IMR-90 (cell line): ENCODE measurements around the gene HSPH1. TPM values are rescaled to one million over a fixed set of nuclear protein-coding genes. Genes with fewer than 3 reads are reported as not detected.

Experiments used
- ATAC-seq: fragments of 200-7000 bp; cut with Tn5 transposase; 2 replicates; pipeline ENCODE4 v1.9.1; 2020; ENCODE audit warnings: low read depth, mild to moderate bottlenecking, moderate library complexity
- BruUV-seq: library from RNA; stranded (reverse); fragments of 400-500 nt; replicated peaks from 2 replicates; lab custom pipeline; 2021; lab: Mats Ljungman, UMichigan
- CTCF ChIA-PET: fragments of 300-600 bp; formaldehyde crosslinking; extraction: SDS; loops from one replicate; lab custom pipeline; 2021; ENCODE audit warnings: antibody characterized with exemption; lab: Yijun Ruan, JAX
- POLR2A ChIA-PET: fragments of 300-600 bp; sonication (Branson Sonifier 250); formaldehyde crosslinking; loops from one replicate; lab custom pipeline; 2022; ENCODE audit warnings: antibody characterized with exemption; ENCODE audit not compliant: unreplicated experiment; lab: Charles Lee
- DNase-seq: peaks from one replicate; pipeline ENCODE4 v3.0.0; 2013
- H2AFZ ChIP-seq: replicated peaks from 2 replicates; pipeline ENCODE3; 2013; ENCODE audit warnings: low read length, mild to moderate bottlenecking; ENCODE audit not compliant: poor library complexity
- H2AK5ac ChIP-seq: 2 replicates; pipeline ENCODE4 v1.6.1; 2013; ENCODE audit warnings: low read depth, low read length, inconsistent platforms
- H2AK9ac ChIP-seq: replicated peaks from 2 replicates; pipeline ENCODE3; 2013; ENCODE audit warnings: mild to moderate bottlenecking, low read depth, low read length, moderate library complexity; ENCODE audit not compliant: poor library complexity
- H2BK120ac ChIP-seq: 2 replicates; pipeline ENCODE4 v1.6.1; 2013; ENCODE audit warnings: low read depth, low read length, inconsistent platforms
- H2BK15ac ChIP-seq: 3 replicates; pipeline ENCODE4 v1.6.1; 2013; ENCODE audit warnings: low read depth, low read length, inconsistent platforms
- H2BK20ac ChIP-seq: 2 replicates; pipeline ENCODE4 v1.6.1; 2013; ENCODE audit warnings: low read depth, mild to moderate bottlenecking, inconsistent platforms, low read length, moderate library complexity
- H2BK5ac ChIP-seq: 2 replicates; pipeline ENCODE4 v1.6.1; 2013; ENCODE audit warnings: mild to moderate bottlenecking, low read depth, low read length, inconsistent platforms; ENCODE audit not compliant: poor library complexity, severe bottlenecking
- H3K14ac ChIP-seq: replicated peaks from 2 replicates; pipeline ENCODE4 v1.6.1; 2013; ENCODE audit warnings: low read depth, low read length, inconsistent platforms
- H3K18ac ChIP-seq: 2 replicates; pipeline ENCODE4 v1.6.1; 2013; ENCODE audit warnings: low read depth, low read length, control low read depth
- H3K23ac ChIP-seq: 2 replicates; pipeline ENCODE4 v1.6.1; 2013; ENCODE audit warnings: low read depth, low read length, inconsistent platforms
- H3K27ac ChIP-seq: 2 replicates; pipeline ENCODE4 v1.5.1; 2013; ENCODE audit warnings: mild to moderate bottlenecking, control low read depth, low read length; ENCODE audit not compliant: insufficient read depth
- H3K27me3 ChIP-seq: 2 replicates; pipeline ENCODE4 v1.6.1; 2013; ENCODE audit warnings: low read length; ENCODE audit not compliant: control insufficient read depth, insufficient read depth
- H3K36me3 ChIP-seq: 2 replicates; pipeline ENCODE4 v1.6.1; 2013; ENCODE audit warnings: low read length, mixed read lengths; ENCODE audit not compliant: control insufficient read depth, insufficient read depth
- H3K4ac ChIP-seq: 2 replicates; pipeline ENCODE4 v1.6.1; 2013; ENCODE audit warnings: low read depth, low read length, inconsistent platforms
- H3K4me1 ChIP-seq: 2 replicates; pipeline ENCODE4 v1.6.1; 2013; ENCODE audit warnings: low read length, mixed read lengths; ENCODE audit not compliant: control insufficient read depth, insufficient read depth
- H3K4me2 ChIP-seq: 2 replicates; pipeline ENCODE4 v1.6.1; 2013; ENCODE audit warnings: low read depth, mild to moderate bottlenecking, control low read depth, low read length, moderate library complexity
- H3K4me3 ChIP-seq: 2 replicates; pipeline ENCODE4 v1.5.1; 2013; ENCODE audit warnings: low read depth, mild to moderate bottlenecking, control low read depth, low read length, moderate library complexity; ENCODE audit not compliant: insufficient read depth
- H3K56ac ChIP-seq: 2 replicates; pipeline ENCODE4 v1.6.1; 2013; ENCODE audit warnings: low read length, inconsistent platforms; ENCODE audit not compliant: insufficient read depth; ENCODE audit errors: extremely low read depth
- H3K79me1 ChIP-seq, 2 experiments: 2 replicates each; pipeline ENCODE4 v1.6.1; 2013; ENCODE audit warnings: low read length in 2 of 2, inconsistent platforms in 1 of 2, low read depth in 1 of 2
- H3K9ac ChIP-seq: 2 replicates; pipeline ENCODE4 v1.6.1; 2013; ENCODE audit warnings: low read depth, low read length, control low read depth
- H3K9me1 ChIP-seq: 2 replicates; pipeline ENCODE4 v1.6.1; 2013; ENCODE audit warnings: low read length, inconsistent platforms; ENCODE audit not compliant: insufficient read depth
- H3K9me3 ChIP-seq: 2 replicates; pipeline ENCODE4 v1.6.1; 2013; ENCODE audit warnings: low read length; ENCODE audit not compliant: control insufficient read depth, insufficient read depth
- H4K20me1 ChIP-seq: 2 replicates; pipeline ENCODE4 v1.6.1; 2013; ENCODE audit warnings: low read length, inconsistent platforms; ENCODE audit not compliant: insufficient read depth
- H4K5ac ChIP-seq: 2 replicates; pipeline ENCODE4 v1.6.1; 2013; ENCODE audit warnings: mild to moderate bottlenecking, low read depth, low read length, control low read depth
- H4K8ac ChIP-seq, 2 experiments: 2 replicates each; pipeline ENCODE4 v1.6.1; 2013; ENCODE audit warnings: low read depth in 2 of 2, low read length in 2 of 2, control low read depth in 1 of 2, inconsistent platforms in 1 of 2
- H4K91ac ChIP-seq: 2 replicates; pipeline ENCODE4 v1.6.1; 2013; ENCODE audit warnings: low read depth, low read length, inconsistent platforms; ENCODE audit not compliant: insufficient read depth
- WGBS, 2 experiments: methylation state at CpG; one replicate each; pipeline versions ENCODE4 v1.1.5 to v1.1.7; 2013; ENCODE audit warnings: missing lambda C conversion rate in 2 of 2; ENCODE audit not compliant: insufficient read length in 1 of 2; ENCODE audit errors: extremely low coverage in 2 of 2; 5-methylcytosine and 5-hydroxymethylcytosine counted together
- dilution Hi-C: fragments of 300-500 bp; cut with HindIII; formaldehyde crosslinking; loops from one replicate; pipeline ENCODE4 v1.14.3; 2018; ENCODE audit warnings: low sequenced_read_pairs; ENCODE audit not compliant: unreplicated experiment
- in situ Hi-C: fragments of 300-500 bp; cut with MboI; formaldehyde crosslinking; loops from 3 replicates; pipeline ENCODE4 v1.14.3; 2019; ENCODE audit warnings: low sequenced_read_pairs, inconsistent platforms, mixed read lengths
- intact Hi-C: fragments of 100-400 bp; cut with micrococcal nuclease; formaldehyde crosslinking; loops from 2 replicates; pipeline ENCODE4 v1.10.0; 2022
- polyA plus RNA-seq, 3 experiments: library from polyadenylated mRNA; depleted of rRNA; stranded (reverse); fragments of >200 nt; gene quantifications; 2 replicates each; pipeline ENCODE4 v1.2.3, GENCODE V29; 2012; ENCODE audit warnings: low replicate concordance in 1 of 3
- total RNA-seq: library from RNA; depleted of rRNA; stranded (reverse); fragments of >200 nt; gene quantifications from 2 replicates; pipeline ENCODE4 v1.2.3, GENCODE V29; 2012
- TF ChIP-seq, protein P1 (sequence below): fragments of 150-350 bp; IDR thresholded peaks from 2 replicates; pipeline ENCODE4 v1.6.1; 2017; ENCODE audit warnings: mild to moderate bottlenecking, antibody characterized with exemption, low read length, low read depth

HSPH1 gene
- total and polyA plus RNA-seq, 2 of the 4 experiments (the other 2 are of a cell fraction), result 36.8 to 40.3 TPM

DNA sequence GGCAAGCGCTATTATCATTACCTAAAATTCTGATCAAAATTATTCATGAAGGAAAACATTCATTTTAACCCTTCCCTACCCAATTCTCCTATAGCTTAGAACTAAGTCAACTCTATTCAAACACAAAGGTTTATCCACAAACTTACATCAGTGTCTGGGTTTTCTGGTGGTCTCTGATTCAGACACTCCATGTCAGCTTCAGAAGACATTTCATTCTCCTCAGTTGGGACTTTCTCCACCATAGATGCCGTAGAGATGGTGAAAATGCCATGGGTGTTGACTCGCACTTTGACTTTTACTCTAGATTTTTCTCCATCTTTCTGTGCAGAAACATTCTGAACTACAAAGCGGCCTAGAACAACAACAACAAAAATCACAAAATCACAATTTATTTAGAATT, 16.3 kb downstream of the HSPH1 start:
- intact Hi-C loops (loop anchor here (5.0 kb wide), 1 partner anchor 78 kb away; no protein-coding TSS in a partner anchor), dilution Hi-C loops (no loop called here), in situ Hi-C loops (no loop called here)
- no peak overlapping the region for H2AK5ac ChIP-seq
- TF ChIP-seq, protein P1, sequence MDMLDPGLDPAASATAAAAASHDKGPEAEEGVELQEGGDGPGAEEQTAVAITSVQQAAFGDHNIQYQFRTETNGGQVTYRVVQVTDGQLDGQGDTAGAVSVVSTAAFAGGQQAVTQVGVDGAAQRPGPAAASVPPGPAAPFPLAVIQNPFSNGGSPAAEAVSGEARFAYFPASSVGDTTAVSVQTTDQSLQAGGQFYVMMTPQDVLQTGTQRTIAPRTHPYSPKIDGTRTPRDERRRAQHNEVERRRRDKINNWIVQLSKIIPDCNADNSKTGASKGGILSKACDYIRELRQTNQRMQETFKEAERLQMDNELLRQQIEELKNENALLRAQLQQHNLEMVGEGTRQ, result no peak
- no peak overlapping the region for H3K27ac ChIP-seq
- no TSS peak for BruUV-seq
- no peak overlapping the region for H3K23ac ChIP-seq
- no peak for ATAC-seq
- no peak overlapping the region for H3K18ac ChIP-seq
- no peak for DNase-seq
- no peak overlapping the region for H2BK120ac ChIP-seq
- H4K20me1 ChIP-seq, result peaks cover 5% of the 10 kb centered on the region; the same call in 1 of the 2 replicates
- H4K8ac ChIP-seq, result no peak overlapping the region
- H2AFZ ChIP-seq, result no peak overlapping the region
- peaks cover 33% of the 10 kb centered on the region for H3K36me3 ChIP-seq
- no peak overlapping the region for H3K14ac ChIP-seq
- H3K56ac ChIP-seq, result no peak overlapping the region
- no peak overlapping the region for H2AK9ac ChIP-seq
- no peaks in the 10 kb centered on the region for H3K27me3 ChIP-seq
- H3K4me2 ChIP-seq, result no peak overlapping the region
- H3K9me1 ChIP-seq, result no peaks in the 10 kb centered on the region; the same call in 1 of the 2 replicates
- no peaks in the 10 kb centered on the region for H3K4me1 ChIP-seq
- H3K79me1 ChIP-seq, result peaks cover 12 to 36% of the 10 kb centered on the region in 2 experiments
- no peak overlapping the region for H3K4me3 ChIP-seq
- H2BK20ac ChIP-seq, result no peak overlapping the region
- H4K5ac ChIP-seq, result no peak overlapping the region
- POLR2A ChIA-PET, result no interaction called here
- no peaks in the 10 kb centered on the region for H3K9me3 ChIP-seq
- no peak overlapping the region for H3K4ac ChIP-seq
- CTCF ChIA-PET, result no interaction called here
- no peak overlapping the region for H4K91ac ChIP-seq
- no peak overlapping the region for H2BK5ac ChIP-seq
- no peak overlapping the region for H2BK15ac ChIP-seq
- H3K9ac ChIP-seq, result no peak overlapping the region
- no CpG with 5 or more reads among the region's 4 CpGs for WGBS, 2 experiments
